Pons (tissue), 1 donor: ENCODE data around the gene PSMA7.
"Not testable (repeated sequence)": the region's sequence is repeated elsewhere in the genome, so short reads cannot be mapped to it uniquely, and the experiment has no call there.

Experiments used
- DNase-seq: peaks from one replicate; pipeline ENCODE4 v3.0.0-alpha.2; 2016; ENCODE audit warnings: low spot score

PSMA7 gene

GRCh38 chr20:62119115-62119514 is 24.1 kb downstream of the PSMA7 start:
- no peak for DNase-seq

- DNase-seq, result no peak
Measured at GRCh38 chr20:62118113-62119043, 24.8 kb downstream of the PSMA7 start.

GRCh38 chr20:62117658-62118057 is 25.5 kb downstream of the PSMA7 start:
- no peak for DNase-seq

GRCh38 chr20:62117362-62117646 is 25.9 kb downstream of the PSMA7 start:
- no peak for DNase-seq

GRCh38 chr20:62116558-62117361 is 26.4 kb downstream of the PSMA7 start:
- DNase-seq, result no peak

GRCh38 chr20:62115800-62116407 is 27.3 kb downstream of the PSMA7 start:
- not testable (repeated sequence) for DNase-seq

GRCh38 chr20:62114894-62115293 is 28.3 kb downstream of the PSMA7 start:
- DNase-seq, result no peak

GRCh38 chr20:62112368-62112767 is 30.8 kb downstream of the PSMA7 start:
- DNase-seq, result no peak

GRCh38 chr20:62111148-62111547 is 32.0 kb downstream of the PSMA7 start:
- DNase-seq, result no peak

- DNase-seq, result no peak
Measured at GRCh38 chr20:62105592-62105991, 37.6 kb downstream of the PSMA7 start.

- DNase-seq, result no peak
Measured at GRCh38 chr20:62104791-62105345, 38.3 kb downstream of the PSMA7 start.

- DNase-seq, result no peak
Measured at GRCh38 chr20:62104234-62104789, 38.9 kb downstream of the PSMA7 start.

GRCh38 chr20:62103508-62104233 is 39.5 kb downstream of the PSMA7 start:
- DNase-seq, result no peak

GRCh38 chr20:62101078-62101477 is 42.1 kb downstream of the PSMA7 start:
- DNase-seq, result no peak

- no peak for DNase-seq
Measured at GRCh38 chr20:62097881-62098407, 45.2 kb downstream of the PSMA7 start.

GRCh38 chr20:62096421-62097380 is 46.5 kb downstream of the PSMA7 start:
- DNase-seq, result no peak

- DNase-seq, result no peak
Measured at GRCh38 chr20:62089393-62089792, 53.8 kb downstream of the PSMA7 start.

GRCh38 chr20:62088258-62089127 is 54.7 kb downstream of the PSMA7 start:
- DNase-seq, result no peak

- no peak for DNase-seq
Measured at GRCh38 chr20:62087632-62088031, 55.6 kb downstream of the PSMA7 start.
